Lung (tissue), 12 donors: ENCODE results near the gene KCNH8. TPM values are rescaled to one million over a fixed set of nuclear protein-coding genes. Genes with fewer than 3 reads are reported as not detected.

Source experiments
- ATAC-seq: fragments of 200-7000 bp; cut with Tn5 transposase; one replicate; pipeline ENCODE4 v1.9.1; 2020; ENCODE audit warnings: moderate number of reproducible peaks; ENCODE audit not compliant: insufficient read depth, low FRiP score
- DNase-seq, 3 donors: peaks; one replicate each; pipeline ENCODE4 v3.0.0-alpha.2; 2013 to 2017
- H3K27ac ChIP-seq, 2 donors: one replicate each; pipeline ENCODE4 v1.5.1; 2013; ENCODE audit warnings: mild to moderate bottlenecking in 2 of 2, moderate library complexity in 2 of 2, control low read depth in 1 of 2, inconsistent platforms in 1 of 2, low read depth in 1 of 2, low read length in 1 of 2
- H3K27me3 ChIP-seq, 3 donors: one replicate each; pipeline ENCODE4 v1.5.1; 2013; ENCODE audit warnings: low read length in 2 of 3; ENCODE audit not compliant: control insufficient read depth in 3 of 3, insufficient read depth in 3 of 3
- H3K36me3 ChIP-seq, 4 donors: one replicate each; pipeline ENCODE4 v1.5.1; 2013; ENCODE audit warnings: low read length in 4 of 4, mild to moderate bottlenecking in 1 of 4, moderate library complexity in 1 of 4; ENCODE audit not compliant: control insufficient read depth in 4 of 4, insufficient read depth in 4 of 4
- H3K4me1 ChIP-seq, 5 donors: one replicate each; pipeline ENCODE4 v1.5.1; 2013; ENCODE audit warnings: low read length in 5 of 5, mild to moderate bottlenecking in 2 of 5, moderate library complexity in 1 of 5; ENCODE audit not compliant: control insufficient read depth in 5 of 5, insufficient read depth in 5 of 5
- H3K4me3 ChIP-seq: one replicate; pipeline ENCODE4 v1.5.1; 2013; ENCODE audit warnings: mild to moderate bottlenecking, control low read depth, moderate library complexity
- H3K9ac ChIP-seq, 2 donors: one replicate each; pipeline ENCODE4 v1.5.1; 2013; ENCODE audit warnings: low read length in 2 of 2, control low read depth in 1 of 2; ENCODE audit not compliant: insufficient read depth in 1 of 2
- H3K9me3 ChIP-seq, 4 donors: one replicate each; pipeline ENCODE4 v1.5.1; 2013; ENCODE audit warnings: low read length in 3 of 4, mild to moderate bottlenecking in 1 of 4, moderate library complexity in 1 of 4; ENCODE audit not compliant: control insufficient read depth in 4 of 4, insufficient read depth in 3 of 4
- WGBS, 2 donors: extraction: QIAGEN DNeasy Blood & Tissue Kit; methylation state at CpG; one replicate each; pipeline ENCODE4 v1.1.7; 2013; 5-methylcytosine and 5-hydroxymethylcytosine counted together
- polyA plus RNA-seq, 2 donors: library from polyadenylated mRNA; stranded (reverse); fragments of 200-250 nt; gene quantifications; one replicate each; pipeline ENCODE4 v1.2.1, GENCODE V29; 2013
- total RNA-seq, 2 donors: library from RNA; depleted of rRNA in 1 of 2; stranded (reverse); fragments of >200 nt in 1 of 2; gene quantifications; one replicate each; pipeline ENCODE4 v1.2.1, GENCODE V29; 2014 to 2021
- TF ChIP-seq, protein P1 (sequence below): IDR thresholded peaks from 2 replicates; pipeline ENCODE4 v1.5.1; 2012; ENCODE audit warnings: mild to moderate bottlenecking; ENCODE audit errors: control extremely low read depth, extremely low read depth
- donor health status: control.
- donor health status: control.
- donor health status: Bipolar disorder and iron deficiency.
- donor health status: healthy.
- donor health status: DM: yes; HTN: yes; CAD: no.

KCNH8 gene
- total and polyA plus RNA-seq, 4 donors: 0.06 to 0.94 (median 0.15) TPM

DNA sequence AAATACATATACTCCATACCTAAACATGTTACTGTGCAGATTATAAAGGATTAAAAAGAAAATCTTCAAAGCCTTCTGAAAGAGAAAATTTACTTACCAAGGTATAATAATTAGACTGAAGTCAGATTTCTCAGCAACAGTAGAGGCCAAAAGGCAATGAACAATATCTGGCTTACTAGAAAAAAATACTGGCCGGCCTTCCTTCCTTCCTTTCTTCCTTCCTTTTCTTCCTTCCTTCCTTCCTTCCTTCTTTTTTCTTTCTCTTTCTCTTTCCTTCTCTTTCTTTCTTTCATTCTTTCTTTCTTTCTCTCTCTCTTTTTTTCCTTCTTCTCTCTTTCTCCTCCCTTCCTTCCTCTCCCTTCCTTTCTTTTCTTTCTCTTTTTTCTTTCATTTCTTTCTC is 209.6 kb downstream of the KCNH8 start:
- no peak overlapping the region for H3K4me3 ChIP-seq
- no peak overlapping the region for H3K9ac ChIP-seq
- H3K9me3 ChIP-seq: no peaks in the 10 kb centered on the region
- no peaks in the 10 kb centered on the region for H3K27me3 ChIP-seq
- no peak overlapping the region for H3K27ac ChIP-seq
- DNase-seq (no peak), ATAC-seq (no peak)
- H3K4me1 ChIP-seq: no peaks in the 10 kb centered on the region
- 73 to 89% methylated on average over 1 of the region's 1 CpG for WGBS, 2 donors
- TF ChIP-seq, protein P1, sequence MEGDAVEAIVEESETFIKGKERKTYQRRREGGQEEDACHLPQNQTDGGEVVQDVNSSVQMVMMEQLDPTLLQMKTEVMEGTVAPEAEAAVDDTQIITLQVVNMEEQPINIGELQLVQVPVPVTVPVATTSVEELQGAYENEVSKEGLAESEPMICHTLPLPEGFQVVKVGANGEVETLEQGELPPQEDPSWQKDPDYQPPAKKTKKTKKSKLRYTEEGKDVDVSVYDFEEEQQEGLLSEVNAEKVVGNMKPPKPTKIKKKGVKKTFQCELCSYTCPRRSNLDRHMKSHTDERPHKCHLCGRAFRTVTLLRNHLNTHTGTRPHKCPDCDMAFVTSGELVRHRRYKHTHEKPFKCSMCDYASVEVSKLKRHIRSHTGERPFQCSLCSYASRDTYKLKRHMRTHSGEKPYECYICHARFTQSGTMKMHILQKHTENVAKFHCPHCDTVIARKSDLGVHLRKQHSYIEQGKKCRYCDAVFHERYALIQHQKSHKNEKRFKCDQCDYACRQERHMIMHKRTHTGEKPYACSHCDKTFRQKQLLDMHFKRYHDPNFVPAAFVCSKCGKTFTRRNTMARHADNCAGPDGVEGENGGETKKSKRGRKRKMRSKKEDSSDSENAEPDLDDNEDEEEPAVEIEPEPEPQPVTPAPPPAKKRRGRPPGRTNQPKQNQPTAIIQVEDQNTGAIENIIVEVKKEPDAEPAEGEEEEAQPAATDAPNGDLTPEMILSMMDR: no peak
- no peaks in the 10 kb centered on the region for H3K36me3 ChIP-seq

DNA sequence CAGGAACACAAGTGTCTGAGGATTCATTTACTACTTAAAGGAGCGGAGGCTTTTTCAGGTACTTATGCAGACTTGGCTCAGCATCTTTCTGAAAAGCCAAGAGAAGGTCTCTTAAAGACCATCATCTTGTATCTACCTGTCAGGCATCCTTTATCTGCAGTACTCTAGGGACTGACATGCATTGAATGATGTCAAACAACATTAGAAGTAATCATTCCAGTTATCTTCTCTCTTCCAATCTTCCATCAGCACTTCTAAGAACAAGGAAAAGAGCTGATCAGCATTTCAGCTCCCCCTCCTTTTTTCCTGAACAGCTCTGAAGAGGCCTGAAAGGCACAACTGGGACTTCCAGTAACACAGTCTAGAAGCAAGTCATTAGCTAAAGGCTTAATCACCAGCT is 214.8 kb downstream of the KCNH8 start:
- WGBS, 2 donors: 82 to 89% methylated on average over 1 of the region's 1 CpG
- DNase-seq: no peak
- Histone ChIP-seq H3K27ac (no peak overlapping the region), H3K9me3 (no peaks in the 10 kb centered on the region), H3K4me1 (no peaks in the 10 kb centered on the region), H3K36me3 (no peaks in the 10 kb centered on the region), H3K27me3 (no peaks in the 10 kb centered on the region), H3K9ac (no peak overlapping the region), H3K4me3 (no peak overlapping the region)
- TF ChIP-seq, protein P1: no peak
- ATAC-seq: no peak

DNA sequence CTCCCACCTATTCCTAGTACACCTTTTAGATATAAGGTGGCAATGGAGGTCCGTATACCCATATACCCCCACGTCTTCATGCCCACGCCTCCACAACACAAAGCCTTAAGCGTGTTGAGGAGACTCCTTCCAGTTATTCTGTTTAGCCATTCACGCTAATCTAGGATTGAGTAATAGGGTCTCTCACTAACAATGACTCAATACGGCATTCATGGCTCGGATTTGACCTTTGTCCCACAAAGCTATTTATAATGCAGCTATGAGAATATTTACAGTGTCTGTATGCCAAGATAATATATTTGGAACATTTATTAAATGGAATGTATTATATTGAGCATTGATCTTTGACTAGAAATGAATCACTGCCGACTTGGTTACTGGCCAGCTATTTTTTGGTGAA is 215.8 kb downstream of the KCNH8 start:
- no peaks in the 10 kb centered on the region for H3K36me3 ChIP-seq
- 81 to 88% methylated on average over 8 of the region's 8 CpGs for WGBS, 2 donors
- DNase-seq (no peak), ATAC-seq (no peak)
- no peaks in the 10 kb centered on the region for H3K27me3 ChIP-seq
- no peaks in the 10 kb centered on the region for H3K9me3 ChIP-seq
- H3K4me1 ChIP-seq: no peaks in the 10 kb centered on the region
- no peak overlapping the region for H3K9ac ChIP-seq
- no peak overlapping the region for H3K27ac ChIP-seq
- TF ChIP-seq, protein P1: no peak
- H3K4me3 ChIP-seq: no peak overlapping the region

DNA sequence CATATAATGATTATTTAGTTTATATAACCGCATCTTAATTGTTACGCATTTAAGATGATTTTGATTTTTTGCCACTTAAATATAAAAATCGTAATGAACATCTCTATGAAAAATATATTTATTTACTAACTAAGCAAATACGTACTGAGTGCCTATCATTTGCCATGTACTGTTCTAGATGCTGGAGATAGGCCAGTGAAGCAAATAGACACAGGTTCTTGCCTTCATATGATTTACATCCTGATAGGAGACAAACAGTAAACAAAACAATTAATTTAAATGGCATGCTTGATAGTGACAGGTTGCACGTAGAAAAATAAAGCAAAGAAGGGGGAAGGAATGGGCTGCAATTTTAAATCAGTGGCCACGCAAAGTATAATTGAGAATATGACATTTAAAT is 217.2 kb downstream of the KCNH8 start:
- Histone ChIP-seq H3K36me3 (no peaks in the 10 kb centered on the region), H3K9ac (no peak overlapping the region), H3K4me3 (no peak overlapping the region), H3K27ac (no peak overlapping the region), H3K9me3 (no peaks in the 10 kb centered on the region), H3K4me1 (no peaks in the 10 kb centered on the region), H3K27me3 (no peaks in the 10 kb centered on the region)
- ATAC-seq (no peak), DNase-seq (no peak)
- TF ChIP-seq, protein P1: no peak
- WGBS, 2 donors: 74 to 86% methylated on average over 6 of the region's 6 CpGs
